Muscle of leg (tissue), 11 donors: ENCODE results near the gene ETHE1. TPM values are rescaled to one million over a fixed set of nuclear protein-coding genes. Genes with fewer than 3 reads are reported as not detected.

Experiments used
- DNase-seq: peaks from one replicate; pipeline ENCODE4 v3.0.0; 2013
- H3K27ac ChIP-seq: one replicate; pipeline ENCODE4 v1.5.1; 2013; ENCODE audit warnings: mild to moderate bottlenecking, low read length, control low read depth
- H3K27me3 ChIP-seq: one replicate; pipeline ENCODE4 v1.6.1; 2013; ENCODE audit warnings: low read length; ENCODE audit not compliant: control insufficient read depth, insufficient read depth
- H3K36me3 ChIP-seq: one replicate; pipeline ENCODE4 v1.6.1; 2013; ENCODE audit warnings: low read length; ENCODE audit not compliant: control insufficient read depth, insufficient read depth
- H3K4me1 ChIP-seq: one replicate; pipeline ENCODE4 v1.6.1; 2013; ENCODE audit warnings: low read length; ENCODE audit not compliant: control insufficient read depth, insufficient read depth
- H3K4me3 ChIP-seq: one replicate; pipeline ENCODE4 v1.5.1; 2013; ENCODE audit warnings: low read length, control low read depth
- H3K9me3 ChIP-seq: replicated peaks from 2 replicates; pipeline ENCODE4 v1.6.1; 2013; ENCODE audit warnings: low read depth, low read length; ENCODE audit not compliant: control insufficient read depth
- WGBS: methylation state at CpG from one replicate; pipeline ENCODE4 v1.1.5; 2013; ENCODE audit warnings: missing lambda C conversion rate; ENCODE audit not compliant: insufficient coverage; 5-methylcytosine and 5-hydroxymethylcytosine counted together
- polyA plus RNA-seq, 8 donors: library from polyadenylated mRNA; unstranded; fragments of 120-200 nt; gene quantifications; one replicate each; pipeline versions ENCODE4 v1.2.1 to v1.2.3, GENCODE V29; 2013; ENCODE audit warnings: inconsistent platforms in 1 of 8, low replicate concordance in 1 of 8; ENCODE audit not compliant: insufficient read length in 8 of 8, insufficient read depth in 1 of 8
- total RNA-seq: library from RNA; stranded (reverse); fragments of 120-200 nt; gene quantifications from one replicate; pipeline ENCODE4 v1.2.4, GENCODE V29; 2013

ETHE1 gene
- total and polyA plus RNA-seq, 9 donors: 12.0 to 22.5 (median 17.1) TPM

- no peak overlapping the region for H3K27ac ChIP-seq
- H3K9me3 ChIP-seq: no peaks in the 10 kb centered on the region
- H3K4me3 ChIP-seq: no peak overlapping the region
- DNase-seq: no peak
- peaks cover 23% of the 10 kb centered on the region for H3K36me3 ChIP-seq
- peaks cover 13% of the 10 kb centered on the region for H3K27me3 ChIP-seq
- H3K4me1 ChIP-seq: peaks cover 26% of the 10 kb centered on the region
- 100% methylated on average over 4 of the region's 5 CpGs for WGBS
These were observed 21.1 kb downstream of the ETHE1 start for GRCh38 chr19:43505941-43506340.

DNA sequence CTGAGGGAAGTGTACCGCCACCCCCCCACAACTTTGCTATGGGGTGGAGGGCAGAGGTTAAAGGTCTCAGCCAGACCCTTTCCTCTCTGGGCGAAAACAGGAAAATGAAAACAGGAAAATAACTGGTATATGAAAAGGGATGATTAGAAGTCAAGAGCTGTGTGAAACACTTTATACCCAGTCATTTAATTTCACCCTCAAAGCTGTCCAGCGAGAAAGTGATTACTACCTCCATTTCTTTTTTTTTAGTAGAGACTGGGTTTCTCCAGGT is 21.9 kb downstream of the ETHE1 start:
- no peak overlapping the region for H3K4me3 ChIP-seq
- 83% methylated on average over 1 of the region's 3 CpGs for WGBS
- DNase-seq: no peak
- H3K9me3 ChIP-seq: no peaks in the 10 kb centered on the region
- peak overlapping the region; percentile 74 for H3K27ac ChIP-seq
- H3K27me3 ChIP-seq: peaks cover 13% of the 10 kb centered on the region
- H3K4me1 ChIP-seq: peaks cover 26% of the 10 kb centered on the region
- H3K36me3 ChIP-seq: peaks cover 23% of the 10 kb centered on the region

DNA sequence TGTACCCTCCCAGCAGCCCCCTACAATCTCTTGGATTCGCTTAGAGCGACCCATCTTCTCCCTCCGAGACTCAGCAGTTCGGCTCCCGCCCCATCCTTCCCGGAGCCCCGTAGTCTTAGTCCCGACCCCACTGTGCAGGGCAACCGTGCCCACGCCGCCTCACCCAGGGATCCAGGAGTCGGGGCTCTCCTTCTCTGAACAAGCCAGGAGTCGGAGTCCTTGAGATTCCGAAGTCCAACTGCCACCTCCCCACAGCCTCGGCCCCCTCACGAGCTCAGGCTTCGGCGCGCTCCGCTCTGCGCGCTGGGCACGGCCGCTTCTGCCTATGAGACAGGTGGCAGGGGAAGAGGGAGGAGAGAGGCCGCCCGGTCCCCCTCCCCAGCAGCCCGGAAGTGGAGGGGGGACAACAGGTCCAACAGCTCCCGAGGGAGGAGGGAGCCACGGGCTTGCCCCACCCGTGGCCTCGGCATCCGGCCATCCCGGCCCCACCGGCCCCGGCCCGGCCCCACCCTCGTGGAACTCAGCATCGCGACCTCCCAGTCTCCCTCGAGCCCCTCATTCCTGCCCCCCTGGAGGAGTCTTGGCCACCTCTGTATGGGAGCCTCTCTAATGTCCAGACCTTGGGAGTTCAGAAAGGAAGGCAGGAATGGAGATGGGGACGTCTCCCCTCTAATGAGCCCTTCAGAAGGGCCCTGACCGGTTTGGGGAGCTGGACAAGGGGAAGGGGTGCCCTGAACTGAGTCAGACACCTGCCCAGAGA is 22.4 kb downstream of the ETHE1 start, which contains the start of gene PHLDB3:
PHLDB3 (minus strand) TSS at position 321 of the 760 bp plus-strand sequence. CDS start 628 bp downstream, outside the sequence.
- peaks cover 18% of the 10 kb centered on the region for H3K36me3 ChIP-seq
- peak; percentile 48 for DNase-seq
- peaks cover 13% of the 10 kb centered on the region for H3K27me3 ChIP-seq
- peaks cover 26% of the 10 kb centered on the region for H3K4me1 ChIP-seq
- peak within 1 kb of the TSS; percentile 86 for H3K27ac ChIP-seq
- H3K4me3 ChIP-seq: peak within 1 kb of the TSS; percentile 84
- H3K9me3 ChIP-seq: no peaks in the 10 kb centered on the region
- 0% methylated on average over 14 of the region's 42 CpGs for WGBS

GRCh38 chr19:43503501-43504425 is 23.2 kb downstream of the ETHE1 start:
- peaks cover 16% of the 10 kb centered on the region for H3K36me3 ChIP-seq
- under 1% methylated on average over 63 of the region's 64 CpGs for WGBS
- DNase-seq: peak; percentile 97
- peak overlapping the region; percentile 86 for H3K27ac ChIP-seq
- peak overlapping the region; percentile 84 for H3K4me3 ChIP-seq
- peaks cover 33% of the 10 kb centered on the region for H3K4me1 ChIP-seq
- no peaks in the 10 kb centered on the region for H3K9me3 ChIP-seq
- H3K27me3 ChIP-seq: peaks cover 13% of the 10 kb centered on the region

GRCh38 chr19:43502419-43502976 is 24.5 kb downstream of the ETHE1 start:
- H3K27me3 ChIP-seq: peaks cover 13% of the 10 kb centered on the region
- WGBS: 54% methylated on average over 9 of the region's 23 CpGs
- no peak for DNase-seq
- H3K4me1 ChIP-seq: peaks cover 38% of the 10 kb centered on the region
- peaks cover 11% of the 10 kb centered on the region for H3K36me3 ChIP-seq
- no peak overlapping the region for H3K27ac ChIP-seq
- H3K4me3 ChIP-seq: no peak overlapping the region
- no peaks in the 10 kb centered on the region for H3K9me3 ChIP-seq

- peaks cover 15% of the 10 kb centered on the region for H3K36me3 ChIP-seq
- DNase-seq: no peak
- H3K27ac ChIP-seq: no peak overlapping the region
- H3K9me3 ChIP-seq: no peaks in the 10 kb centered on the region
- H3K4me3 ChIP-seq: no peak overlapping the region
- 39% methylated on average over 20 of the region's 43 CpGs for WGBS
- H3K27me3 ChIP-seq: peaks cover 13% of the 10 kb centered on the region
- peaks cover 38% of the 10 kb centered on the region for H3K4me1 ChIP-seq
These were observed 25.2 kb downstream of the ETHE1 start for GRCh38 chr19:43501661-43502418.

DNA sequence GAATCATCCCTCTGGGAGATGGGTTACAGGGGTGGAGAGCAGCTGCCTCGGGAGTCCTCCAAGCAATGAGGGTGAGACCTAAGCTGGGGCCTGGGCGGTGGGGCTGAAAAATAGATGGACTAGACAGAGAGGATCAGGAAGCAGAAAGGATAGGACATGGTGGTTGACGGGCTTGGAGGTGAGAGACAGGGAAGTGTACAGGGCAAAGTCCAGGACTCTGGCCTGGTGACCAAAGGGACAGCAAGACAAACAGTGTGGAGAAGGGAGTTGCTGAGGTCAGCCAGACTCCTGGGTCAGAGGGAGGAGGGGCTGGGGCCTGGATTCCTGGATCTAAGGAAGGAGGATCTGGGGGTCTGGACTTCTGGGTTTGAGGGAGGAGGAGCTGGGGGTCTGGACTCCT is 28.0 kb downstream of the ETHE1 start:
- no peak for DNase-seq
- H3K36me3 ChIP-seq: peaks cover 27% of the 10 kb centered on the region
- H3K27ac ChIP-seq: peak overlapping the region; percentile 63
- peaks cover 13% of the 10 kb centered on the region for H3K27me3 ChIP-seq
- no peaks in the 10 kb centered on the region for H3K9me3 ChIP-seq
- WGBS: 68% methylated on average over 3 of the region's 3 CpGs
- peaks cover 29% of the 10 kb centered on the region for H3K4me1 ChIP-seq
- no peak overlapping the region for H3K4me3 ChIP-seq

DNA sequence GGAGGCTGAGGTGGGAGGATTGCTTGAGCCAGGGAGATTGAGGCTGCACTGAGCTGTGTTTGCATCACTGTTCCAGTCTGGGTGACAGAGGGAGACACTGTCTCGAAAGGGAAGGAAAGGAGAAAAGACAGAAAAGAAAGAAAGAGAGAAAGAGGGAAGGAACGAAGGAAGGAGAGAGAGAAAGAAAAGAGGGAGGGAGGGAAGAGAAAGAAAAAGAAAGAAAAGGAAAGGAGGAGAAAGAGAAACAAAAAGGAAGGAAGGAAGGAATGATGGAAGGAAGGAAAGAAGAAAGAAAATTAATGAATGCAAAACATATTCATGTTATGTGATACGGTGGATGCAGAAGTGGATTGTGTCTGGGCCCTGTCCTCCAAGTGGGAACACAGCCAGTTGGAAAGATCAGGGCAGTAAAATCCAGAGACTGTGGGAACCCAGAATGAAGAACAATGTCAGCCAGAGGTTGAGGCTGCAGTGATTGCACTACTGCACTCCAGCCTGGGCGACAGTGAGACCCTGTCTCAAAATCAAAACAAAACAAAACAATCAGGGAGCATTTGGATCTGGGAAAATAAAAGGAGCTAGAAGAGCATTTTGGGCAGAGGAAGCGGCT is 28.7 kb downstream of the ETHE1 start:
- Histone ChIP-seq H3K27me3 (peaks cover 13% of the 10 kb centered on the region), H3K36me3 (peaks cover 27% of the 10 kb centered on the region), H3K4me1 (peaks cover 24% of the 10 kb centered on the region), H3K9me3 (no peaks in the 10 kb centered on the region), H3K27ac (no peak overlapping the region), H3K4me3 (no peak overlapping the region)
- peak; percentile 93 for DNase-seq
- WGBS: 53% methylated on average over 4 of the region's 5 CpGs

GRCh38 chr19:43496960-43497359 is 30.0 kb downstream of the ETHE1 start:
- DNase-seq: no peak
- H3K27ac ChIP-seq: no peak overlapping the region
- no peaks in the 10 kb centered on the region for H3K9me3 ChIP-seq
- H3K27me3 ChIP-seq: peaks cover 4% of the 10 kb centered on the region
- 76% methylated on average over 4 of the region's 7 CpGs for WGBS
- peaks cover 27% of the 10 kb centered on the region for H3K36me3 ChIP-seq
- no peak overlapping the region for H3K4me3 ChIP-seq
- H3K4me1 ChIP-seq: peaks cover 15% of the 10 kb centered on the region
